ENCODE results near the gene FOXL2.

FOXL2 gene

DNA sequence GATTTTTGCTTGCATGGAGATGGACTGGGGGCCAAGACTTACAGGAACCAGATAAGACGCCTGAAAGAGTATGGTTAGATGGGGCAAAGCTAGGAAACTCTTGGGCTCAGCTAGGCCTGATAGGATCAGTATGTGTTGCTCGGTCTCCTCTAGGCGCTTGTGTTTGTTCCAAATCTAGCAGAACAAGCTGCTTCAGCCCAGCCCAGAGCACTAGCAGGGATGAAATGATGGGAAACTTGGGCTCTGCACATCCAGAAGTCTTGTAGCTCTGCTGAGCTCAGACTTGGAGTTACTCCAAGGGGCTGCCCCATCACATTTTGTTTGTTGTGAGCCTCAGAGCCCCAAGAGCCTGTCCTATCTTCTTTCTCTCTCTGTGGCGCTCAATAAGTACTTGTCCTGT is 34.7 kb downstream of the FOXL2 start:
- H3K4me2 ChIP-seq (ENCODE audit: low read length) = no peak overlapping the region
- no peak overlapping the region for H3K9ac ChIP-seq (ENCODE audit: low read length)
- H3F3A ChIP-seq (ENCODE audit: insufficient read depth, low read length) = no peaks in the 10 kb centered on the region
- no peak overlapping the region for H2AFZ ChIP-seq (ENCODE audit: low read length)
- no peak for TF ChIP-seq CTCF (IDR thresholded peaks at IDR 0.05; ENCODE audit: low read length)
- no peak for TF ChIP-seq EZH2 (IDR thresholded peaks at IDR 0.05; ENCODE audit: borderline replicate concordance, low read length)
- H3K27ac ChIP-seq (ENCODE audit: low read depth, low read length, poor library complexity, severe bottlenecking) = no peak overlapping the region
- no peaks in the 10 kb centered on the region; the same call in 1 of the 2 replicates for H3K27me3 ChIP-seq (ENCODE audit: insufficient read depth, low read length)
- H3K4me3 ChIP-seq (ENCODE audit: low read depth, low read length, poor library complexity, severe bottlenecking) = no peak overlapping the region
- peaks cover 5% of the 10 kb centered on the region for H3K4me1 ChIP-seq (ENCODE audit: insufficient read depth, low read length, severe bottlenecking)
- no peaks in the 10 kb centered on the region for H3K79me2 ChIP-seq (ENCODE audit: insufficient read depth, low read length)
- no peaks in the 10 kb centered on the region for H3K36me3 ChIP-seq (ENCODE audit: insufficient read depth, low read length)
- H3K9me2 ChIP-seq (ENCODE audit: low read depth, low read length) = no peaks in the 10 kb centered on the region
- no peaks in the 10 kb centered on the region for H4K20me1 ChIP-seq (ENCODE audit: insufficient read depth, low read length)
- no peaks in the 10 kb centered on the region for H3K9me3 ChIP-seq (ENCODE audit: low read length)

DNA sequence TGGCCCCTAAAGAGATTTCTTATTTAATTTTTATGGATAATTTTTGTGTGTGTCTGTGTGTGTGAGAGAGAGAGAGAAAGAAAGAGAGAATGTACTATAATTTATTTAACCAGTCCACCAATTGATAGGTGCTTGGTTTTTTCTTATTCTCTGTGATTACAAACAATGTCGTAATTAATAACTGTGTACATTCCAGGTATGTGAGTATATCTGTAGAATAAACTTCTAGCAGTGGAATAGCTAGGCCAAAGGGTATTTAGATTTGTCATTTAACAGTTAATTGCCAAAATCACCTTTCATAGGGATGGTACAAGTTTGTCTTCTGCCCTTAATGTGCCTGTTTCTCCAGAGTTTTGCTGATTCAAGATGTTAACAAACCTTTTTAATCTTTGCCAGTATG is 35.3 kb downstream of the FOXL2 start:
- no peak overlapping the region for H3K4me2 ChIP-seq (ENCODE audit: low read length)
- H3K9ac ChIP-seq (ENCODE audit: low read length) = no peak overlapping the region
- no peaks in the 10 kb centered on the region for H3K79me2 ChIP-seq (ENCODE audit: insufficient read depth, low read length)
- no peaks in the 10 kb centered on the region for H3K9me3 ChIP-seq (ENCODE audit: low read length)
- no peak overlapping the region for H3K27ac ChIP-seq (ENCODE audit: low read depth, low read length, poor library complexity, severe bottlenecking)
- H3K27me3 ChIP-seq (ENCODE audit: insufficient read depth, low read length) = no peaks in the 10 kb centered on the region; the same call in 1 of the 2 replicates
- no peak for TF ChIP-seq EZH2 (IDR thresholded peaks at IDR 0.05; ENCODE audit: borderline replicate concordance, low read length)
- TF ChIP-seq CTCF (IDR thresholded peaks at IDR 0.05; ENCODE audit: low read length) = no peak
- no peaks in the 10 kb centered on the region for H3K9me2 ChIP-seq (ENCODE audit: low read depth, low read length)
- no peaks in the 10 kb centered on the region for H4K20me1 ChIP-seq (ENCODE audit: insufficient read depth, low read length)
- no peaks in the 10 kb centered on the region for H3K36me3 ChIP-seq (ENCODE audit: insufficient read depth, low read length)
- peaks cover 5% of the 10 kb centered on the region for H3K4me1 ChIP-seq (ENCODE audit: insufficient read depth, low read length, severe bottlenecking)
- H2AFZ ChIP-seq (ENCODE audit: low read length) = no peak overlapping the region
- H3K4me3 ChIP-seq (ENCODE audit: low read depth, low read length, poor library complexity, severe bottlenecking) = no peak overlapping the region
- H3F3A ChIP-seq (ENCODE audit: insufficient read depth, low read length) = no peaks in the 10 kb centered on the region

DNA sequence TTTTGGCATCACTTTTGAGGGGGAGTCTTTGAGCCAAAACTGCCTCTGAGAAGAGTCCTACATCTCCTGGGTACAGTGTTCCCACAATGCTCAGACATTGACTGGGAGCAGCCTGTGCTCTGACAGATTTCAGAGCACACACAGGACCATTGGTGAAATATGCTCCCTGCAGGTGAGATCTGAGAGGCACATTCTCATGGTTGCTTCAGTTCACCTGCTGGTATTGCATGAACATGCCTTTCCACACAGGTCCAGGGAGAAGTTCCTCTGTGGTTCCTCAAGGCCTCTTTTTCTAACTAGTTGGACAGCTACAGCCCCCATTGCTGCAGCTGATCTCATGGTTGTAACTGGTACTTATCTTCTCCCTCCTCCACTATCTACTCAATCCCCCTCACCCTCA is 37.0 kb downstream of the FOXL2 start:
- Histone ChIP-seq H4K20me1 (ENCODE audit: insufficient read depth, low read length) (no peaks in the 10 kb centered on the region), H3K4me2 (ENCODE audit: low read length) (no peak overlapping the region), H3K4me3 (ENCODE audit: low read depth, low read length, poor library complexity, severe bottlenecking) (no peak overlapping the region), H3K4me1 (ENCODE audit: insufficient read depth, low read length, severe bottlenecking) (peaks cover 1% of the 10 kb centered on the region), H3F3A (ENCODE audit: insufficient read depth, low read length) (no peaks in the 10 kb centered on the region), H3K79me2 (ENCODE audit: insufficient read depth, low read length) (no peaks in the 10 kb centered on the region), H3K27ac (ENCODE audit: low read depth, low read length, poor library complexity, severe bottlenecking) (no peak overlapping the region), H3K9me2 (ENCODE audit: low read depth, low read length) (no peaks in the 10 kb centered on the region), H3K36me3 (ENCODE audit: insufficient read depth, low read length) (no peaks in the 10 kb centered on the region), H3K9me3 (ENCODE audit: low read length) (no peaks in the 10 kb centered on the region), H3K9ac (ENCODE audit: low read length) (no peak overlapping the region), H2AFZ (ENCODE audit: low read length) (no peak overlapping the region), H3K27me3 (ENCODE audit: insufficient read depth, low read length) (peaks cover 4% of the 10 kb centered on the region; the same call in 1 of the 2 replicates)
- TF ChIP-seq EZH2 (IDR thresholded peaks at IDR 0.05; ENCODE audit: borderline replicate concordance, low read length) (no peak), CTCF (IDR thresholded peaks at IDR 0.05; ENCODE audit: low read length) (no peak; the same call in 1 of the 2 replicates)
